ENCODE results near the gene GABRG3. TPM values are rescaled to one million over a fixed set of nuclear protein-coding genes. Genes with fewer than 3 reads are reported as not detected.

Gene GABRG3
- total RNA-seq, 2 experiments from 2014 or later: not detected

DNA sequence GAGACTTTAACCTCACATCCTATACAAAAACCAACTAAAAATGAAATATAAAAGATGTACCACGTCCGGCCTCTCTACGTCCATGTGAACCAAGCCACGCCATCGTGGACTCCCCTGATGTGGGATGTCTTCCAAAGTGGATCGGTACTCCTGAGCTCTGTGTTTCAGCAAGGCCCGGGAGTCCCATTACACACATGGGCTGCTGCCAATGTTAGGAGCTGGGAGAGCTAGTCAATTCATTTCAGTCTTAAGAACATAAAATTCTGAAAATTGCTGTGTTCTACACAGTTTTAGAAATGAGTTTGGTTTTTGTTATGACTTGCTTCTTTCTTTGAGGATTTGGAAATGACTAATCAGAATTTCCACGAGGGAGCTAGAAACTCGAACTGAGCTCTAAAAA lies 131.0 kb downstream of the GABRG3 start:
- H3K4me3 ChIP-seq (ENCODE audit: low read length): no peak overlapping the region
- ATAC-seq (ENCODE audit: poor library complexity) (no peak), DNase-seq (no peak)
- Mint-ChIP-seq H3K27me3 (no peaks in the 10 kb centered on the region), H3K4me3 (no peak overlapping the region), H3K36me3 (ENCODE audit: low read depth) (no peaks in the 10 kb centered on the region), H3K9me3 (peaks cover 16% of the 10 kb centered on the region), H3K4me1 (ENCODE audit: low read depth) (no peaks in the 10 kb centered on the region), H3K27ac (no peak overlapping the region)
- H3K27me3 ChIP-seq (ENCODE audit: control insufficient read depth in 1 of 2, insufficient read depth in 2 of 2, low read length in 2 of 2): no peaks in the 10 kb centered on the region
- CTCF ChIA-PET: no interaction called here
- peaks cover 0 to 3% of the 10 kb centered on the region in 2 experiments for H3K9me3 ChIP-seq (ENCODE audit: control insufficient read depth in 1 of 2, insufficient read depth in 1 of 2, low read length in 2 of 2)
- no peaks in the 10 kb centered on the region for H3K36me3 ChIP-seq (ENCODE audit: insufficient read depth, low read length)
- intact Hi-C loops (cut with DNase I, micrococcal nuclease): no loop called here
- TF ChIP-seq, protein P1, sequence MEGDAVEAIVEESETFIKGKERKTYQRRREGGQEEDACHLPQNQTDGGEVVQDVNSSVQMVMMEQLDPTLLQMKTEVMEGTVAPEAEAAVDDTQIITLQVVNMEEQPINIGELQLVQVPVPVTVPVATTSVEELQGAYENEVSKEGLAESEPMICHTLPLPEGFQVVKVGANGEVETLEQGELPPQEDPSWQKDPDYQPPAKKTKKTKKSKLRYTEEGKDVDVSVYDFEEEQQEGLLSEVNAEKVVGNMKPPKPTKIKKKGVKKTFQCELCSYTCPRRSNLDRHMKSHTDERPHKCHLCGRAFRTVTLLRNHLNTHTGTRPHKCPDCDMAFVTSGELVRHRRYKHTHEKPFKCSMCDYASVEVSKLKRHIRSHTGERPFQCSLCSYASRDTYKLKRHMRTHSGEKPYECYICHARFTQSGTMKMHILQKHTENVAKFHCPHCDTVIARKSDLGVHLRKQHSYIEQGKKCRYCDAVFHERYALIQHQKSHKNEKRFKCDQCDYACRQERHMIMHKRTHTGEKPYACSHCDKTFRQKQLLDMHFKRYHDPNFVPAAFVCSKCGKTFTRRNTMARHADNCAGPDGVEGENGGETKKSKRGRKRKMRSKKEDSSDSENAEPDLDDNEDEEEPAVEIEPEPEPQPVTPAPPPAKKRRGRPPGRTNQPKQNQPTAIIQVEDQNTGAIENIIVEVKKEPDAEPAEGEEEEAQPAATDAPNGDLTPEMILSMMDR (IDR thresholded peaks at IDR 0.05): no peak
- POLR2A ChIA-PET: no interaction called here
- H3K27ac ChIP-seq (ENCODE audit: low read depth in 1 of 2, low read length in 2 of 2): no peak overlapping the region
- H3K4me1 ChIP-seq (ENCODE audit: insufficient read depth, low read length): no peaks in the 10 kb centered on the region

DNA sequence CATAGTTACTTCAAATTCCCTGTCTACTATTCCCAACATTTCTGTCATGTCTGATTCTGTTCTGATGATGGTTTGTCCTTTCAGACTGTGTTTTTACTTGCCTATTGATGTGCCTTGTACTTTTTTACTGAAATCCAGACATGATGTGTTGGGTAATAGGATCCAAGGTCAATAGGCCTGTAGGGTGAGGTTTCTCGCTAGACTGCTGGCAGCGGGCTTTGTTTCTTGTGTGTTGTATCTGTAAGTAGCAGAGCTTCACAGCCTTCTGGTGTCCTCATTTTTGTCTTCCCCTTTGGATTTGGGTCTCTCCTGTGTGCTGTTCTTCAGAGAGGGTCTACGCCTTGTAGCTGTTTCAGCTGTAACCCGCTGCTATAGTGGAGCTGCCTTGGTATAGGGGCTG lies 140.3 kb downstream of the GABRG3 start:
- ATAC-seq (ENCODE audit: poor library complexity) (no peak), DNase-seq (no peak)
- TF ChIP-seq, protein P1 (IDR thresholded peaks at IDR 0.05): no peak
- CTCF ChIA-PET: no interaction called here
- no peaks in the 10 kb centered on the region for H3K27me3 Mint-ChIP-seq
- H3K4me3 Mint-ChIP-seq: no peak overlapping the region
- H3K27ac ChIP-seq (ENCODE audit: low read depth in 1 of 2, low read length in 2 of 2): no peak overlapping the region
- POLR2A ChIA-PET: no interaction called here
- peaks cover 7% of the 10 kb centered on the region for H3K9me3 Mint-ChIP-seq
- H3K27me3 ChIP-seq (ENCODE audit: control insufficient read depth in 1 of 2, insufficient read depth in 2 of 2, low read length in 2 of 2): no peaks in the 10 kb centered on the region
- H3K36me3 ChIP-seq (ENCODE audit: insufficient read depth, low read length): no peaks in the 10 kb centered on the region
- H3K36me3 Mint-ChIP-seq (ENCODE audit: low read depth): no peaks in the 10 kb centered on the region
- no peaks in the 10 kb centered on the region for H3K4me1 ChIP-seq (ENCODE audit: insufficient read depth, low read length)
- no peak overlapping the region for H3K4me3 ChIP-seq (ENCODE audit: low read length)
- H3K4me1 Mint-ChIP-seq (ENCODE audit: low read depth): no peaks in the 10 kb centered on the region
- H3K9me3 ChIP-seq (ENCODE audit: control insufficient read depth in 1 of 2, insufficient read depth in 1 of 2, low read length in 2 of 2): no peaks in the 10 kb centered on the region
- H3K27ac Mint-ChIP-seq: no peak overlapping the region
- intact Hi-C loops (cut with DNase I, micrococcal nuclease): no loop called here

DNA sequence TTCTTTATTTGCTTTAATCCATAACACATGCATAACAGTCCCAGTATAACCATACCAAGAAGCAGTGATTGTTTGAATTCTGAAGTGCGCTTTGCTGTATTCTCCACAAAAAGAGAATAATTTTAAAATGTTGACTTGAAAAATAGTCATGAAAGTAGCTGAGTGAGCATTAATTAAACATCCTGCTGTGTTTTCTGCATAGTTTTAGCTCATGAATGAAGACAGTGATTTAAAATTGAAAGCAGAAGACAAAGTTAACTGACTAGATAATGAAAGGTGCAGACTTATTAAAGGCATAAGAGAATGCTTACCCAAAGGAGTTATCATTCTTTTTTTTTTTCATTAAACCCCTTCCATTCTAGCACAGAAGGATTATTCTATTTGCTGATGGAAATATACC lies 143.5 kb downstream of the GABRG3 start:
- Mint-ChIP-seq H3K9me3 (peaks cover 10% of the 10 kb centered on the region), H3K27ac (no peak overlapping the region), H3K27me3 (no peaks in the 10 kb centered on the region), H3K4me3 (no peak overlapping the region), H3K36me3 (ENCODE audit: low read depth) (no peaks in the 10 kb centered on the region), H3K4me1 (ENCODE audit: low read depth) (no peaks in the 10 kb centered on the region)
- ATAC-seq (ENCODE audit: poor library complexity): no peak
- Histone ChIP-seq H3K9me3 (ENCODE audit: control insufficient read depth in 1 of 2, insufficient read depth in 1 of 2, low read length in 2 of 2) (no peaks in the 10 kb centered on the region), H3K4me3 (ENCODE audit: low read length) (no peak overlapping the region), H3K36me3 (ENCODE audit: insufficient read depth, low read length) (no peaks in the 10 kb centered on the region), H3K27me3 (ENCODE audit: control insufficient read depth in 1 of 2, insufficient read depth in 2 of 2, low read length in 2 of 2) (no peaks in the 10 kb centered on the region), H3K27ac (ENCODE audit: low read depth in 1 of 2, low read length in 2 of 2) (no peak overlapping the region), H3K4me1 (ENCODE audit: insufficient read depth, low read length) (no peaks in the 10 kb centered on the region)
- TF ChIP-seq, protein P1 (IDR thresholded peaks at IDR 0.05): no peak
- ChIA-PET POLR2A (interaction anchor here (1.1 kb wide), 1 partner anchor 12 kb away, joined by 6 read pairs; no protein-coding TSS in a partner anchor), CTCF (no interaction called here)
- intact Hi-C loops (cut with DNase I, micrococcal nuclease): no loop called here
- no peak for DNase-seq

Data from CD4-positive, alpha-beta T cell (primary cell).